LNCAP (cell line): ENCODE results near the gene HNRNPR.

ENCODE experiments used
- TF ChIP-seq, protein P1 (sequence below): fragments of 450-650 bp; IDR thresholded peaks from 2 replicates; pipeline ENCODE4 v1.5.1; 2017; ENCODE audit warnings: mild to moderate bottlenecking

Gene HNRNPR

DNA sequence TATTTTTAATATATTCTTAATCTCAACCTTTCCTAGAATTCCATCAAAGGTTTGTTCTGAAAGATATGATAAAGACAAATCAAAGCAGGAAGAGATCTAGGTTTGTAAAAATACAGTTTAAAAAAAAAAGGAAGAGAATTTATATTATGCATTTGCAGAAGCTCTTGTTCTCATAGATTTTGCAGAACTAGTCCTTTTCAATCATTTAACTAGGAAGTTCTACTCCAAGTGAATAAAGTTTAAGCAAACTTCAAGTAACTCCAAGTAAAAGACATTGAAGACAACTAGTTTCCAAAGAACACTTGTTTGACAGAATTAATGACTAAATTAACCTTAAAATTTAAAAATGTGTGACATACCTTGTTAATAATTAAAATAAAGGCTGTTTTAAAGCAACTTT, 55.9 kb downstream of the HNRNPR start:
- TF ChIP-seq, protein P1, sequence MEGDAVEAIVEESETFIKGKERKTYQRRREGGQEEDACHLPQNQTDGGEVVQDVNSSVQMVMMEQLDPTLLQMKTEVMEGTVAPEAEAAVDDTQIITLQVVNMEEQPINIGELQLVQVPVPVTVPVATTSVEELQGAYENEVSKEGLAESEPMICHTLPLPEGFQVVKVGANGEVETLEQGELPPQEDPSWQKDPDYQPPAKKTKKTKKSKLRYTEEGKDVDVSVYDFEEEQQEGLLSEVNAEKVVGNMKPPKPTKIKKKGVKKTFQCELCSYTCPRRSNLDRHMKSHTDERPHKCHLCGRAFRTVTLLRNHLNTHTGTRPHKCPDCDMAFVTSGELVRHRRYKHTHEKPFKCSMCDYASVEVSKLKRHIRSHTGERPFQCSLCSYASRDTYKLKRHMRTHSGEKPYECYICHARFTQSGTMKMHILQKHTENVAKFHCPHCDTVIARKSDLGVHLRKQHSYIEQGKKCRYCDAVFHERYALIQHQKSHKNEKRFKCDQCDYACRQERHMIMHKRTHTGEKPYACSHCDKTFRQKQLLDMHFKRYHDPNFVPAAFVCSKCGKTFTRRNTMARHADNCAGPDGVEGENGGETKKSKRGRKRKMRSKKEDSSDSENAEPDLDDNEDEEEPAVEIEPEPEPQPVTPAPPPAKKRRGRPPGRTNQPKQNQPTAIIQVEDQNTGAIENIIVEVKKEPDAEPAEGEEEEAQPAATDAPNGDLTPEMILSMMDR, result no peak

GRCh38 chr1:23286401-23286800, 57.7 kb downstream of the HNRNPR start:
- TF ChIP-seq, protein P1, result no peak

DNA sequence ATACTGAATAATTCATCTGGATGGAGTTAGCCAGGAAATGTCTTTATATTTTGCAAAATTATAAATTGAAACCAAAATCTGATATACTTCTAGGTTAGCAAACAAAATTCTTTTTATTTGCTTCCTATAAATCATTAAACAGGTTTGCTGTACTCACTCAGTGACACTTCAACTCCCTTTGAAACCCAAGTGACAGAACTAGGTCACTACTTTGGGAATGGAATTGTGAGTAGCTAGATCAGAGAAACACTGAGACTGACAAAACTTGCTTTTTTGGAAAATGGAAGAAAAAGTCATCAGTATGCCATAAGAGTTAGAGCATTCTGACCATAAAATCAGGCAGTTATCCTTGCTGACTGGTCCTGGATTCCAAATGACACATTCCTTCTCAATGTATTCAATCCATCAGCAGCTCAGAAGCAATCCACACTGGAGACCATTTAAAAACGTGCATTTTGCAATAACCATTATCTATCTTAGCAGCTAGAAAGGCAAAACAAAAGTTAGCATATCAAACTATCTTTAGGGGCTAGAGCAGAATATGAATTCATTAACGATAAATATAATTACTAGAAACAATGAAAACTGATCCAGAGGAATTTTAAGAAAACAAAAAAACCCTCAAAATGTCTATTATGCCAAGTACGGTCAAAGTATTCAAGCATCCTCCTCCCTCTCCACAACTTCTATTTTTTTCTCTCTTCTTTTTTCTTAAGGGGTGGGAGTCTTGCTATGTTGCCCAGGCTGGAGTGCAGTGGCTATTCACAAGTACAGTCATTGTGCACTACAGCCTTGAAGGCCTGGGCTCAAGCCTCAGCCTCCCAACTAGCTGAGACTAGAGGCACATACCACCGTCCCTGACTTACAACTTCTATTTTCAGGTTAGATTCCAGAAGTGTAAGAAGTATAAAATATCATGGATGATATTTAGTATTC, 60.1 kb downstream of the HNRNPR start:
- TF ChIP-seq, protein P1, result no peak

GRCh38 chr1:23282957-23283356, 61.1 kb downstream of the HNRNPR start:
- TF ChIP-seq, protein P1, result no peak

DNA sequence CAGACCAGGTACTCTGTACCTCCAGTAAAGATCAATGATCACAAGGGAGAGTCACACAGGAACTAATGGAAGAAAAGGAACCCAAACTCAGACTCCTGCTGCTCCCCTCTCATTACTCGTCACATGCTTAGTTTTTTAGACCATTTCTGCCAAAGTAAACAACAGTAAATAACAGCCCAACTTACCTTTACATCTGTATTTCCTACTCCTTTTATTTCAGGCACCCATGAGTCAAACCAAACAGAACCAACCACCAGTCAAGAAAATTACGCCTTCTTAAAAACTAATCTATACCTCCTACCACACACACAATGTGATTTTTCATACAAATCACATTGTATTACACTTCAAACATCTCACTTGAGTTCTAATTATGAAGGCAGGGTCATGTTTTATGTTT, 65.4 kb downstream of the HNRNPR start:
- TF ChIP-seq, protein P1, result no peak

- TF ChIP-seq, protein P1, result no peak
Observed at GRCh38 chr1:23276531-23276930, 67.6 kb downstream of the HNRNPR start.

DNA sequence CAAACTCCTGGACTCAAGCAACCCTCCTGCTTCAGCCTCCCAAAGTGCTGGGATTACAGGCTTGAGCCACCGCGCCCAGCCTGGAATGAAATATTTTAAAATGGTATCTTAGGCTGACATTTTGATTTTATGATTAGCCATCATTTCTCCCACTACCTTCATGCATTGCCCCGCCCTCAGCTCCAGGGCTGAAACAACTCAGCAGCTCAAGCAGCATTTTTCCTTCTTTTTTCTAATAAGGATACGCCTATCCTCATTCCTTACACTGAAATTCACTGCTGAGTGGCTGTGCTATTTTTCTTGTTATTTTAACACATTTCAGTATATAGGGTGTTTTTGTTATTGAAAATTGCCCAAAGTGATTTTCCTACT, 70.0 kb downstream of the HNRNPR start:
- TF ChIP-seq, protein P1, result no peak
